Stimulated activated CD4-positive, alpha-beta T cell treated with anti-CD3 and anti-CD28 coated beads, Interleukin-12 subunit alpha, Interleukin-12 subunit beta, amount 100 ng/mL, for 24 hours (primary cell): ENCODE measurements around the gene GDPD2.

Experiments
- DNase-seq, 2 experiments: peaks; one replicate each; pipeline ENCODE4 v3.0.0-alpha.2; 2020; ENCODE audit warnings: low read depth in 2 of 2

The GDPD2 gene

GRCh38 chrX:70476166-70476933 is 53.2 kb downstream of the GDPD2 start:
- DNase-seq, result no peak

- DNase-seq, result no peak
These were observed 54.0 kb downstream of the GDPD2 start for GRCh38 chrX:70476934-70477733.

- DNase-seq, result no peak
These were observed 54.6 kb downstream of the GDPD2 start for GRCh38 chrX:70477734-70478075.

GRCh38 chrX:70478526-70479245 is 55.6 kb downstream of the GDPD2 start:
- DNase-seq, result no peak

GRCh38 chrX:70479247-70479921 is 56.3 kb downstream of the GDPD2 start:
- no peak for DNase-seq

GRCh38 chrX:70479922-70480659 is 57.0 kb downstream of the GDPD2 start:
- no peak for DNase-seq

GRCh38 chrX:70480660-70481018 is 57.5 kb downstream of the GDPD2 start:
- no peak for DNase-seq

GRCh38 chrX:70481471-70482270 is 58.6 kb downstream of the GDPD2 start:
- no peak for DNase-seq

GRCh38 chrX:70482300-70482699 is 59.2 kb downstream of the GDPD2 start:
- no peak for DNase-seq
